Endothelial cell of umbilical vein (primary cell): Measurements from ENCODE around the gene CAMSAP1.

ENCODE experiments used
- EZH2 ChIP-seq: IDR thresholded peaks from 2 replicates; pipeline ENCODE4 v1.6.1; 2012; ENCODE audit warnings: borderline replicate concordance, low read depth, mild to moderate bottlenecking, moderate library complexity, low read length, inconsistent platforms; ENCODE audit not compliant: severe bottlenecking
- FOS ChIP-seq: IDR thresholded peaks from 2 replicates; pipeline ENCODE4 v1.6.1; 2011; ENCODE audit warnings: mild to moderate bottlenecking, low read length, moderate library complexity, borderline replicate concordance; ENCODE audit not compliant: insufficient read depth
- POLR2A ChIP-seq: IDR thresholded peaks from 2 replicates; pipeline ENCODE4 v1.6.1; 2012; ENCODE audit warnings: low read depth, mild to moderate bottlenecking, control low read depth, low read length
- TF ChIP-seq, protein P1 (sequence below), 2 donors: IDR thresholded peaks; 1 replicate in 1 of 2; 2 replicates in 1 of 2; pipeline ENCODE4 v1.5.1; 2011; ENCODE audit warnings: low read length in 2 of 2, mild to moderate bottlenecking in 2 of 2, moderate library complexity in 2 of 2, control low read depth in 1 of 2, inconsistent platforms in 1 of 2, low read depth in 1 of 2; ENCODE audit not compliant: insufficient read depth in 1 of 2; ENCODE audit errors: extremely low read depth in 1 of 2
- TF ChIP-seq, protein P2 (sequence below): IDR thresholded peaks from 2 replicates; pipeline ENCODE4 v1.6.1; 2011; ENCODE audit not compliant: insufficient read depth, insufficient read length

- no peak for TF ChIP-seq POLR2A
- no peak for TF ChIP-seq EZH2
- TF ChIP-seq, protein P1, sequence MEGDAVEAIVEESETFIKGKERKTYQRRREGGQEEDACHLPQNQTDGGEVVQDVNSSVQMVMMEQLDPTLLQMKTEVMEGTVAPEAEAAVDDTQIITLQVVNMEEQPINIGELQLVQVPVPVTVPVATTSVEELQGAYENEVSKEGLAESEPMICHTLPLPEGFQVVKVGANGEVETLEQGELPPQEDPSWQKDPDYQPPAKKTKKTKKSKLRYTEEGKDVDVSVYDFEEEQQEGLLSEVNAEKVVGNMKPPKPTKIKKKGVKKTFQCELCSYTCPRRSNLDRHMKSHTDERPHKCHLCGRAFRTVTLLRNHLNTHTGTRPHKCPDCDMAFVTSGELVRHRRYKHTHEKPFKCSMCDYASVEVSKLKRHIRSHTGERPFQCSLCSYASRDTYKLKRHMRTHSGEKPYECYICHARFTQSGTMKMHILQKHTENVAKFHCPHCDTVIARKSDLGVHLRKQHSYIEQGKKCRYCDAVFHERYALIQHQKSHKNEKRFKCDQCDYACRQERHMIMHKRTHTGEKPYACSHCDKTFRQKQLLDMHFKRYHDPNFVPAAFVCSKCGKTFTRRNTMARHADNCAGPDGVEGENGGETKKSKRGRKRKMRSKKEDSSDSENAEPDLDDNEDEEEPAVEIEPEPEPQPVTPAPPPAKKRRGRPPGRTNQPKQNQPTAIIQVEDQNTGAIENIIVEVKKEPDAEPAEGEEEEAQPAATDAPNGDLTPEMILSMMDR (IDR thresholded peaks at IDR 0.05; ENCODE audit: extremely low read depth in 1 of 2, insufficient read depth in 1 of 2, low read depth in 1 of 2, low read length in 2 of 2), result no peak
- no peak for TF ChIP-seq FOS
- TF ChIP-seq, protein P2, sequence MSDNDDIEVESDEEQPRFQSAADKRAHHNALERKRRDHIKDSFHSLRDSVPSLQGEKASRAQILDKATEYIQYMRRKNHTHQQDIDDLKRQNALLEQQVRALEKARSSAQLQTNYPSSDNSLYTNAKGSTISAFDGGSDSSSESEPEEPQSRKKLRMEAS, result no peak
These were observed 115.7 kb downstream of the CAMSAP1 start for GRCh38 chr9:135791431-135792267.
